Erythroblast (primary cell): ENCODE measurements around the gene GHR.

Experiments
- GATA1 ChIP-seq: IDR thresholded peaks from 2 replicates; pipeline ENCODE4 v1.6.1; 2011; ENCODE audit warnings: low read depth, mild to moderate bottlenecking, control low read depth, low read length, moderate library complexity
- POLR2A ChIP-seq: IDR thresholded peaks from 2 replicates; pipeline ENCODE4 v1.6.1; 2011; ENCODE audit warnings: mild to moderate bottlenecking, low read length

GRCh38 chr5:42653705-42654104, 230.5 kb downstream of the GHR start:
- TF ChIP-seq POLR2A (no peak), GATA1 (no peak)
